Colonic mucosa (tissue), 4 donors: ENCODE results near the gene PIP5K1C. TPM values are rescaled to one million over a fixed set of nuclear protein-coding genes. Genes with fewer than 3 reads are reported as not detected.

Source experiments
- DNase-seq: peaks from one replicate; pipeline ENCODE4 v3.0.0-alpha.2; 2020
- H3K27ac ChIP-seq: fragments of 200-600 bp; one replicate; pipeline ENCODE4 v1.8.0; 2021
- H3K27me3 ChIP-seq: fragments of 200-600 bp; one replicate; pipeline ENCODE4 v1.8.0; 2021
- H3K36me3 ChIP-seq: fragments of 200-600 bp; one replicate; pipeline ENCODE4 v1.8.0; 2021
- H3K4me1 ChIP-seq: fragments of 200-600 bp; one replicate; pipeline ENCODE4 v1.8.0; 2021; ENCODE audit warnings: mild to moderate bottlenecking
- H3K4me3 ChIP-seq: fragments of 200-600 bp; one replicate; pipeline ENCODE4 v1.8.0; 2021
- H3K9ac ChIP-seq, 2 donors: one replicate each; pipeline ENCODE4 v1.7.0; 2013; ENCODE audit warnings: control low read depth in 2 of 2, low read depth in 2 of 2, low read length in 2 of 2
- H3K9me3 ChIP-seq: fragments of 200-600 bp; one replicate; pipeline ENCODE4 v1.8.0; 2021
- intact Hi-C: fragments of 100-400 bp; cut with DNase I; formaldehyde crosslinking; loops from one replicate; pipeline ENCODE4 v1.14.1; 2022
- total RNA-seq, 2 donors: library from RNA; stranded (reverse); fragmentation: NEBNext Ultra II Directional in 1 of 2; extraction: Animal tissue kit (Norgen Biotek cat#: 25700) in 1 of 2; gene quantifications; one replicate each; pipeline ENCODE4 v1.2.1, GENCODE V29; 2021
- TF ChIP-seq, protein P1 (sequence below): fragments of 200-600 bp; IDR thresholded peaks from one replicate; pipeline ENCODE4 v1.8.0; 2022; ENCODE audit warnings: antibody characterized with exemption, mild to moderate bottlenecking
- donor health status: healthy.
- donor health status: DM: no; HTN: no; CAD: no.
- donor health status: DM: no; HTN: no; CAD: no.

The PIP5K1C gene
- total RNA-seq, 2 donors from 2014 or later, result 22.8 to 31.2 TPM

DNA sequence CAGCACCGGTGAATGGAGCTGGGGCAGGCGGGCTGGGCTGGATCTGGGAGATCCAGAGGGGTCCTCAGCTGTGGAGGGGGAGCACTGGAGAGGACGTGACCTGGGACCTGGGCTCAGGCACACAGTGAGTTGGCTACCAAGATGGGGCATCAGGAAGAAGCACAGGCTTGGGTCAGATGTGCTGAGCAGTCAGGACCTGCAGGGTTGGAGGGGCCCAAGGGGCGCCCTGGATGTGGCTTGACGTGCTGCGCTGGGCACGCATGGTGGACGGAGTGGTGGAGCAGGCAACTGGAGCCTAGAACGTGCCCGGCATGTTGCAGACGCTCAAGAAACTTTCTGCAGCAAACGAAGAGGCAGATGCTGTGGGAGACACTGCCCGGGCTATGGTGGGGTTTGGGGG is 20.7 kb downstream of the PIP5K1C start:
- Histone ChIP-seq H3K9ac (no peak overlapping the region), H3K36me3 (no peaks in the 10 kb centered on the region), H3K4me1 (no peaks in the 10 kb centered on the region), H3K27me3 (no peaks in the 10 kb centered on the region), H3K9me3 (no peaks in the 10 kb centered on the region), H3K4me3 (no peak overlapping the region), H3K27ac (no peak overlapping the region)
- TF ChIP-seq, protein P1, sequence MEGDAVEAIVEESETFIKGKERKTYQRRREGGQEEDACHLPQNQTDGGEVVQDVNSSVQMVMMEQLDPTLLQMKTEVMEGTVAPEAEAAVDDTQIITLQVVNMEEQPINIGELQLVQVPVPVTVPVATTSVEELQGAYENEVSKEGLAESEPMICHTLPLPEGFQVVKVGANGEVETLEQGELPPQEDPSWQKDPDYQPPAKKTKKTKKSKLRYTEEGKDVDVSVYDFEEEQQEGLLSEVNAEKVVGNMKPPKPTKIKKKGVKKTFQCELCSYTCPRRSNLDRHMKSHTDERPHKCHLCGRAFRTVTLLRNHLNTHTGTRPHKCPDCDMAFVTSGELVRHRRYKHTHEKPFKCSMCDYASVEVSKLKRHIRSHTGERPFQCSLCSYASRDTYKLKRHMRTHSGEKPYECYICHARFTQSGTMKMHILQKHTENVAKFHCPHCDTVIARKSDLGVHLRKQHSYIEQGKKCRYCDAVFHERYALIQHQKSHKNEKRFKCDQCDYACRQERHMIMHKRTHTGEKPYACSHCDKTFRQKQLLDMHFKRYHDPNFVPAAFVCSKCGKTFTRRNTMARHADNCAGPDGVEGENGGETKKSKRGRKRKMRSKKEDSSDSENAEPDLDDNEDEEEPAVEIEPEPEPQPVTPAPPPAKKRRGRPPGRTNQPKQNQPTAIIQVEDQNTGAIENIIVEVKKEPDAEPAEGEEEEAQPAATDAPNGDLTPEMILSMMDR, result no peak
- intact Hi-C loops, result no loop called here
- no peak for DNase-seq

DNA sequence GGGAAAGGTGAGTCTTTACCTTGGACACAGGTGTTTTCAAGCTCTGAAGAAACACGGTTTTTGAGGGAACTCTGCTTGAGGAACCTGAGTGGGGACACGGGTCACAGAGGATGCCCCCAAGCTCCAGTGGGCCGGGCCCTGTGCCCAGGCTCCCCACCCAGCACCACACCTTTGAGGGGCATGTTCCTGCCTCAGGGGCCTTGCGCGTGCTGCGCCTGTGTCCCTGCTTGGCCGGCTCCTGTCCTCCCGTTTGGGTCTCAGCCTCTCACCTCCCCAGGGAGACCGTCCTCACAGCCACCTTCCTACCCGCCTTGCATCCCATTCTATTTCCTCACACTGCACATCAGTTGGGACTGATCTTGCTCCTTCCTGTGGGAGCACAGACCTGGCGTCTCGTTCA is 21.1 kb downstream of the PIP5K1C start:
- DNase-seq, result no peak
- TF ChIP-seq, protein P1, result no peak
- Histone ChIP-seq H3K36me3 (no peaks in the 10 kb centered on the region), H3K27me3 (no peaks in the 10 kb centered on the region), H3K9me3 (no peaks in the 10 kb centered on the region), H3K4me3 (no peak overlapping the region), H3K4me1 (no peaks in the 10 kb centered on the region), H3K27ac (no peak overlapping the region), H3K9ac (no peak overlapping the region)
- intact Hi-C loops, result no loop called here

DNA sequence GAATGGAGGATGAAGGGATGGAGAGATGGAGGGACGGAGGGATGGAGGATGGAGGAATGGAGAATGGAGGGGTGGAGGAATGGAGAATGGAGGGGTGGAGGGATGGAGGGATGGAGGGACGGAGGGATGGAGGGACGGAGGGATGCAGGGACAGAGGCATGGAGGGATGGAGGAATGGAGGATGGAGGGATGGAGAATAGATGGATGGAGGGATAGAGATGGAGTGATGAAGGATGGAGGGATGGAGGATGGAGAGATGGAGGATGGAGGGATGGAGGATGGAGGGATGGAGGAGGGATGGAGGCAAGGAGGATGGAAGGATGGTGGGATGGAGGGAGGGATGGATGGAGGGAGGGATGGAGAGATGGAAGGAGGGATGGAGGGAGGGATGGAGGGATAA is 22.1 kb downstream of the PIP5K1C start:
- H3K4me3 ChIP-seq, result no peak overlapping the region
- no peaks in the 10 kb centered on the region for H3K9me3 ChIP-seq
- DNase-seq, result no peak
- no peaks in the 10 kb centered on the region for H3K4me1 ChIP-seq
- no peaks in the 10 kb centered on the region for H3K27me3 ChIP-seq
- intact Hi-C loops, result no loop called here
- no peaks in the 10 kb centered on the region for H3K36me3 ChIP-seq
- H3K9ac ChIP-seq, result no peak overlapping the region
- TF ChIP-seq, protein P1, result no peak
- H3K27ac ChIP-seq, result no peak overlapping the region

DNA sequence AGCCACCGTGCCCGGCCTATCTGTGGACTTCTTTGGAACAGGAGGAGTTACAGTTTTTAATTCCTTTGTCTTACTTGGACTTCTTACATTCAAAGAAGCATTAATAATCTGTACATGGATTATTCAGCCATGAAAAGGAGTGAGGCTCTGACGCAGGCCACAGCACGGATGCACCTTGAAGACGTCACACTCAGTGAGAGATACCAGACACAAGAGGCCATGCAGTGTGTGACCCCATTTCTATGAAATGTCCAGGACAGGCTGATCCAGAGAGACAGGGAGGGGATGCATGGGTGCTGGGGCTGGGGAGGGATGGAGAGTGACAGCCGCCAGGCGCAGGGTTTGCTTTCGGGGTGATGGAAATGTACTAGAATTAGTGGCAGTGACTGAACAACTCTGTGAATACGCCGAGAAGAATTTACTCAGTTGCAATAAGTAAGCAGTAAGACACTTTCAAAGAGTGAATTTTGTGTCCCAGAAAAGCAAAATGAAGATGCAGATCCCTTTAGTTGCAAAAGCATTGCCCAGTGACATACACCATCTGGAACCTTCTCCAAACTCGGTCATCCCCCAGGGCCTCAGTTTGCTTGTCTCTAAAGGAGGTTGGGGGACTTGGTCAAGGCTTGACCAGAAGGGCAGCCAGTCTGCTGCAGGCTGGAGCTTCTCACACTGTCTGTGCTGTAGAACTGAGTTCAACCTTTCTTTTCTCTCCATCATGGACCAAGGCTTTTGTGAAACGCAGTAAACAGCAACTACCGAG is 25.3 kb downstream of the PIP5K1C start:
- no peaks in the 10 kb centered on the region for H3K4me1 ChIP-seq
- DNase-seq, result no peak
- TF ChIP-seq, protein P1, result no peak
- H3K27me3 ChIP-seq, result no peaks in the 10 kb centered on the region
- H3K9me3 ChIP-seq, result no peaks in the 10 kb centered on the region
- no peaks in the 10 kb centered on the region for H3K36me3 ChIP-seq
- no peak overlapping the region for H3K27ac ChIP-seq
- H3K4me3 ChIP-seq, result no peak overlapping the region
- no peak overlapping the region for H3K9ac ChIP-seq
- intact Hi-C loops, result no loop called here

DNA sequence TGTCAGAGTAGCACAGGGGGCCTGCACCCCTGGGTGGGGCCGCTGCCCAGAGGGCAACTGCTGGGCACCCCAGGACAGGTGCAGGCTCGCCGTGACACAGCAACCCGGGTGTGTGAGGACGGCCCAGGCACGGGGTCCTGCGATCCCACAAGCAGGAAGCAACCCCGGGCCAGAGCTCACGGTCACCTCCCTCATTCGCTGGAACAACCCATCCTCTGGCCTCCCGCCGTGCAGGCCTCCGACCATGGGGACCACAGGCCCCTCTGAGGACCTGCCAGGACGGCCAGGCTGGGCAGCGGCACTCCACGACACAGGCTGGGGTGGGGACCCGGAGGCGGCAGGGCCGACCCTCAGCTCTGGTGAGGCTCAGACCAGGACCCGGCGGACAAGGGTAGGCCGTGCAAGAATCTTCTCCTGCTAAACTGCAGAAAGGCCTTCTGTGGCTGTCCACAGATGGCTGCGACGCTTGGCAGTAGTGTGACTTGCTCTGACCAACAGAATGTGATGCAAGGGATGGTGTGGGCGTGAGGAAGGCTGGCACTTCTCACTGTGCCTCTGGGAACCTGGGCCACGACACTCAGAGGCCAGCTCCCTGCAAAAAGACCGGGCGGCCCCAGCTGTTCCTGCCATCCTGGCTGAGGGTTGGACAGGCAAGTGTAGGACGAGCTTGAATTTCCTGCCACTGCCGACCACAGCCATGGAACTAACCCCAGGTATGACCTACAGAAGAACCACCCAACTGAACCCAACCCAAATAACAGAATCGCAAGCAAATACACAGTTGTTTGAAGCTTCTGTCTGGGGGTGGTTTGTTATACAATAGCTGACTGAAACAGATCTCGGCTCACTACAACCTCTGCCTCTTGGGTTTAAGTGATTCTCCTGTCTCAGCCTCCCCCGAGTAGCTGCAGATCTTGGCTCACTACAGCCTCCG is 26.5 kb downstream of the PIP5K1C start:
- intact Hi-C loops, result no loop called here
- no peaks in the 10 kb centered on the region for H3K9me3 ChIP-seq

More for the DNA sequence above, 26.5 kb downstream of the PIP5K1C start:
- no peak overlapping the region for H3K27ac ChIP-seq
- H3K9ac ChIP-seq, result no peak overlapping the region
- no peaks in the 10 kb centered on the region for H3K36me3 ChIP-seq
- DNase-seq, result no peak
- TF ChIP-seq, protein P1, result no peak
- H3K4me3 ChIP-seq, result no peak overlapping the region
- no peaks in the 10 kb centered on the region for H3K27me3 ChIP-seq
- H3K4me1 ChIP-seq, result peaks cover 6% of the 10 kb centered on the region
